Gastroesophageal sphincter (tissue), 3 donors: Measurements from ENCODE around the gene NDUFA7.

Source experiments
- EP300 ChIP-seq: sonication (generic); formaldehyde crosslinking; IDR thresholded peaks from one replicate; pipeline ENCODE4 v1.6.1; 2017; ENCODE audit warnings: antibody characterized with exemption, mild to moderate bottlenecking
- POLR2A ChIP-seq, 2 donors: fragments of 450-650 bp; IDR thresholded peaks; one replicate each; pipeline ENCODE4 v1.6.1; 2017; ENCODE audit warnings: antibody characterized with exemption in 2 of 2, mild to moderate bottlenecking in 2 of 2, moderate library complexity in 1 of 2
- POLR2AphosphoS5 ChIP-seq: sonication (generic); formaldehyde crosslinking; IDR thresholded peaks from one replicate; pipeline ENCODE4 v1.6.1; 2017; ENCODE audit warnings: antibody characterized with exemption
- TF ChIP-seq, protein P1 (sequence below), 4 experiments: fragments of 200-600 bp in 2 of 4; fragments of 450-650 bp in 2 of 4; sonication (generic) in 1 of 4; IDR thresholded peaks; one replicate each; pipeline ENCODE4 v1.5.1; 2017 to 2019; ENCODE audit warnings: antibody characterized with exemption in 4 of 4, mild to moderate bottlenecking in 2 of 4, moderate library complexity in 2 of 4

DNA sequence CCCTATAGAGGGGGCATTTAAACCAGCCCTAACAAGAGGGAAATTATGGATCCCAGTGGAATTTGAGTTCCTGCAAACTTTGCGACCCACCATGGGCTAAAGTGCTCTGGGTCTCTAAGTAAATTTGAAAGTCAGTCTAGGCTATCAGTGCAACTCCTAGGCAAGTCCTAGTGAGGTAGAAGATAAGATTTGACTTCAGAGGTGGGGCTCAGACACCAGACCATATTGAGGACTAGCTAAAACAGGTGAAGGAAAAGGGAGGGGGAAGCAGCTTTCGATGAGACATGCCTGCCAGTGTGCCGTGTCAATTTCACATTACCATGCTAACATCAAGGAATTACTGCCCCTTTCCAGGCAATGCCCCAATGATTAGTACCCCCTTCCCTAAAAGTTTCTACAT is 51.5 kb downstream of the NDUFA7 start:
- TF ChIP-seq, protein P1, sequence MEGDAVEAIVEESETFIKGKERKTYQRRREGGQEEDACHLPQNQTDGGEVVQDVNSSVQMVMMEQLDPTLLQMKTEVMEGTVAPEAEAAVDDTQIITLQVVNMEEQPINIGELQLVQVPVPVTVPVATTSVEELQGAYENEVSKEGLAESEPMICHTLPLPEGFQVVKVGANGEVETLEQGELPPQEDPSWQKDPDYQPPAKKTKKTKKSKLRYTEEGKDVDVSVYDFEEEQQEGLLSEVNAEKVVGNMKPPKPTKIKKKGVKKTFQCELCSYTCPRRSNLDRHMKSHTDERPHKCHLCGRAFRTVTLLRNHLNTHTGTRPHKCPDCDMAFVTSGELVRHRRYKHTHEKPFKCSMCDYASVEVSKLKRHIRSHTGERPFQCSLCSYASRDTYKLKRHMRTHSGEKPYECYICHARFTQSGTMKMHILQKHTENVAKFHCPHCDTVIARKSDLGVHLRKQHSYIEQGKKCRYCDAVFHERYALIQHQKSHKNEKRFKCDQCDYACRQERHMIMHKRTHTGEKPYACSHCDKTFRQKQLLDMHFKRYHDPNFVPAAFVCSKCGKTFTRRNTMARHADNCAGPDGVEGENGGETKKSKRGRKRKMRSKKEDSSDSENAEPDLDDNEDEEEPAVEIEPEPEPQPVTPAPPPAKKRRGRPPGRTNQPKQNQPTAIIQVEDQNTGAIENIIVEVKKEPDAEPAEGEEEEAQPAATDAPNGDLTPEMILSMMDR (IDR thresholded peaks at IDR 0.05): no peak
- TF ChIP-seq POLR2A (IDR thresholded peaks at IDR 0.05) (no peak), EP300 (no peak), POLR2AphosphoS5 (no peak)
